ENCODE measurements around the gene AGPAT1. TPM values are rescaled to one million over a fixed set of nuclear protein-coding genes. Genes with fewer than 3 reads are reported as not detected.
"Not testable (repeated sequence)": the region's sequence is repeated elsewhere in the genome, so short reads cannot be mapped to it uniquely, and the experiment has no call there.

Gene AGPAT1, protein sequence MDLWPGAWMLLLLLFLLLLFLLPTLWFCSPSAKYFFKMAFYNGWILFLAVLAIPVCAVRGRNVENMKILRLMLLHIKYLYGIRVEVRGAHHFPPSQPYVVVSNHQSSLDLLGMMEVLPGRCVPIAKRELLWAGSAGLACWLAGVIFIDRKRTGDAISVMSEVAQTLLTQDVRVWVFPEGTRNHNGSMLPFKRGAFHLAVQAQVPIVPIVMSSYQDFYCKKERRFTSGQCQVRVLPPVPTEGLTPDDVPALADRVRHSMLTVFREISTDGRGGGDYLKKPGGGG
- total RNA-seq = 39.9 TPM
- long read RNA-seq, partial matches to known transcripts = 4 of 21 reads
- long read RNA-seq, other reads (novel, unspliced or antisense) = 10 of 21 reads

DNA sequence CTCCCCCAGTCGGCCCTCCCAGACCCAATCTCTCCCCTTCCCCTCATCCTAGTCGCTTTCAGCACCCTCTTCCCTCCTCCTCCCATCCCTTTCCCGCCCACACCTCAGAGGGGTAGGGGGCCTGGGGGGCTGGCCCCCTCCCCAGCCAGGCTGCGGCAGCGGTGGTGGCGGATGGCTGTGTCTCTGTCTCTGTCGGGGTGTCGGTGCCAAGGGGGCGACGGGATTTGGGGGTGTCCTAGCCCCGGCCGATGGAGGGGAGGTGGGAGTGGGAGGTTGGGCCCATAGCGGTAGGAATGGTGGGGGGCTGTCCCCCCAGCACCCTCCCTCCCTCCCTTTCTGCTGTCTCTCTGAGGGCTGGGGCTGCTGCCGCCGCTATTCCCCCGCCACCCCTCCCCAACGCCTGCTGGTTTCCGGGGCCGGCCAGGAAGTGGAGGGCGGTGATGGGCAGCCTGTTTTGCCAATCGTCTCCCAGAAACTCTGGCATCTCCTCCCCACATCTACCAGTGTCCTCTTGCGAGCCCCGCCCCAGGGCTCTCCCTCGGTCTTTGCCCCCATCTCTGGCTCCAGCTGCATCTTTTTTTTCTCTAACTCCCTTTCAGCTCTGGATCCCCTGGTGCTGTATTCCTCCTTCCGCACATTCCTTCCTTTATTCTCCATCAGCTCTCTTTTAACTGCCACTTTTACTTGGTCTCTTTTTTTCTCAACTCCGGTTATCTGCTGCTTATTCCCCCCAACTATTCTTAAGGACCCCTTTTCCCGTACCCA, at the start of gene AGPAT1:
TSS of gene AGPAT1 (minus strand) at position 374 of the 765 bp plus-strand sequence. CDS start 4,588 bp downstream, outside the sequence.
- peak; percentile 96 for DNase-seq (ENCODE audit: low spot score)

DNA sequence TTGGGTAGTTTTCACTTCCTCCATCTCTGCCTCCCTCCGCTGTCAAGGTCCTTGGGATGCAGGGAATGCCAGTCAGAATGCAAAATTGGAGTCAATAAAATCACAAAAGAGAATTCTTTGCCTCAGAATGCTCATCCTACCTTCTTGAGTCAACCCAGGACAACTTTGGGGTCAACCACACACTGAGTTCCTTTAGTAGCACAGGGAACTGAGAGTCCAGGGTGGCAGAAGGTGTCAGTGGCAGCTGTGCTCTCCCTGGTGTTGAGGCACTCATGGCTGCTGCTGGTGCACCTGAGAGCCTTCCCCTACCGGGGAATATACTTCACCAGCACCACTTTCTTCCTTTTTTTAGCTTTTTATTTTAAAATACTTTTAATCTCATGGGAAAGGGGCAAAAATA, 48.8 kb upstream of the AGPAT1 start:
- peak; percentile 33 for DNase-seq (ENCODE audit: low spot score)

DNA sequence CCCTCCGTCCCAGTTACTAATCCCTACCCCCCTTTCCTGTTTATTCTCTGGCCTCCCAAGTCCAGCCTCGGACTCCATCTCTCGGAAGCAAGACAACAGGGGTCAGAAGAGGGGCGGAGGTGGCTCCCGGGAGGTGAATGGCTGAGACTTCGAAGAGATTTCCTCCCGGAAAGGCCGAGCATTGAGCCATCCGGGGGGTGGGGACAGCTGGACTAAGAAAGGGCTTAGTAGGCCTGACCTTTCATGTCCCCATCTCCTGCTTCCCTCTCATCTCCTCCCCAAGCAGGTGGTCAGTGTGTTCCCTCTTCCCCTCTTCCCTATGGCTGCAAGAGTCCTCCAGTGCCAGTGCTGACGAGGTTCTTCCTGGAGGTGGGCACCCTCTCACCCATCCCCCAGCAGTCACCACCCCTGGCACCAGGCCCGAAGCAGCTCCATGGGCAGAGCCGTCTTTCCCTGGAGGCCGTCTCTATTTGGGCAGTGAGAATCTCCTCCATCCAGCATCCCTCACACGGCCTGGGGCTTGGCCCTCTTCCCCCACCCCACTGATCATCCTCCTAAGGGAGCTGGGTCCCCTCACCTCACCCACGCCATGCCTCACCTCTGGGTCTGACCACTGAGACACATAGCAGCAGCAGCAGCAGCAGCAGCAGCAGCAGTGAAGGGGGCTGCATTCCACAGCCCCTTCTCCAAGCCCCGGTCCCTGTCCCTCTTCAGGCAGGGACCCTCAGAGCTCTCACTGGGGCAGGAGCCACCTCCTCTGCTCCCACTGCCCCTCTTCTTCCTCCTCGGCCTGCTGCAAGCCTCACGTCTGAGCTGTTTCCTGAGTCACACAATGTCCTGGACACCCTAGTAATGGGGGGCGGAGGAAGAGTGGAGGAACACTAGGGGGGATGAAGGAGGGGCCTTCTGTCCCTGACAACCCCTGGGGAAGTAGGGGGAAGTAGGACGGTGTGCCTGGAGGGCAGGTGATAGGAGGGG, 47.7 kb upstream of the AGPAT1 start, which contains the start of gene NOTCH4:
TSS of gene NOTCH4 (minus strand) at position 810 of the 978 bp plus-strand sequence. CDS start at position 671, 139 bp downstream.
- peak; percentile 81 for DNase-seq (ENCODE audit: low spot score)

DNA sequence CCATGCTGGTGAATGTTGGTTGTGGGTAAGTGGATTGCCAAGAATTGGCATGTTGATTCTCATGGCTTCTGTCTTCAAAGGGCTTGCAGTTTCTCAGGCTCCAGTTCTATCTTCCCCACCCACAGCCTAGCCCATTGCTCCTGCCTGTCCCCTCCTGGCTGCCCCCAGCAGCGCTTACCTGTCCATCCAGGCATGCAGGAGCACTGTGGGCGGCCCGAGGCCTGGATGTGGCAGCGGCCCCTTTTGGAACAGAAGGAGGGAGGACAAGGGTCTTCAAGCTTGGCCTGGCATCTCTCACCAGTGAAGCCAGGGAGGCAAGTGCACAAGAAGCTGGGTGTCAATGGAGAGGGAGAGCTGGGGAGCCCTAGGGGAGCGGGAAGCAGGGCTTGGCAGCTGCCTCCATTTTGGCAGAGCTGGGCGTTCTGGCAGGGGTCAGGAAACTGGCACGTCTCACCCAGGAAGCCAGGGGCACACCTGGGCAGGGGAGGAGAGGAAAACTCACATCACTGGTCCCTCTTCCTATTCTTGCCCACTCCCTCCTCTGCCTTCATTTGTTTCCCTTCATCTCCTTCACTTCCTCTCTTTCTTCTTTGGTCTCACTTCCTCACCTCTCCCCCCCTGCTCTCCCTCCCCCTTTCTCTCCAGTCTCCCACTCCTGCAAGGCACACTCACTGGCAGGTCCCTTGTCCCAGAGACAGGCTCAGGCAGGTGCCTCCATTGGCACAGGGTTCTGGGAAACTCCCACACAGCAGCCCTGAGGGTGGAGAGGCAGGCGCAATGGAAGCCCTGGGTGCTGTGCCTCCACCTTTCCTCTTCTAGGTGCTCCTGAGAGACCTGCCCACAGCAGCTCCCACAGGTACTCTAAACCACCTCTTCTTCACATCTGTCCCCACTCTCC, 46.7 kb upstream of the AGPAT1 start:
- DNase-seq (ENCODE audit: low spot score) = peak; percentile 82

DNA sequence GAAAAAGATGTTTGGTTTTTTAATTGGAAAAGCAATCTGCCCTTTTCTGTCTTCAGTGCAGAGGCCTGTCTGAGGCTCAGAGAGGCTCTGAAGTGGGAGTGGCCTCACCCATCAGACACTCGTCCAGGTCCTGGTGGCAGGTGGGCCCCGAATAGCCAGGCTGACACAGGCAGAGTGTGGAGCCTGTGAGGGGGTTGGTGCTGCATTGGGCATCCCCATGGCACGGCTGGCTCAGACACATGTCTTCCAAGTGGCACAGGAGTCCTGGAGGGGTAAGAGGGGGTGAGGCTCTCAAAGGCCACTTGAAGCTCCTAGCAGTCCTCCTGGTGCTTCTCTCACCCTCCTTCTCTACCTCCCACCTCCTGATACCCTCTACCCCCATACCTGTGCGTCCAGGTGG, 44.1 kb upstream of the AGPAT1 start:
- DNase-seq (ENCODE audit: low spot score) = peak; percentile 65

DNA sequence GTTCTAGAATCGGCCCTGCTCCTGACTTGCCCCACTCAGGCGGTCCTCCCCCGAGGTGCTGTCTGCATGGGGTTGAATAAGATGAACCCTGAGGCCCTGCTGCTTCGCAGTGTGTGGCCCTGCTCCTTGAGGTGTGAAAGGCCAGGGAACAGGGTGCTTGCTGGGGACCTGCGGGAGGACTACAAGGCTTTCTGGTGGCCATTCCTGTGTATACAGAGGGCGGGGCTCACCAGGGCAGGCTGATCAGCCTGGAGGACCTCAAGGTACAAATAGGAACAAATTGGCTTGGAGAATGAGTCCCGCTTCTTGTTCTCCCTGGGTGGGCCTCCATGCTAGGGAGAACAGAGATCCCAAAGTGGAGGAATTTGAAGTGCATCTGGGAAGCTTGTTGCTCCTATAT, 42.3 kb upstream of the AGPAT1 start:
- peak; percentile 47 for DNase-seq (ENCODE audit: low spot score)

DNA sequence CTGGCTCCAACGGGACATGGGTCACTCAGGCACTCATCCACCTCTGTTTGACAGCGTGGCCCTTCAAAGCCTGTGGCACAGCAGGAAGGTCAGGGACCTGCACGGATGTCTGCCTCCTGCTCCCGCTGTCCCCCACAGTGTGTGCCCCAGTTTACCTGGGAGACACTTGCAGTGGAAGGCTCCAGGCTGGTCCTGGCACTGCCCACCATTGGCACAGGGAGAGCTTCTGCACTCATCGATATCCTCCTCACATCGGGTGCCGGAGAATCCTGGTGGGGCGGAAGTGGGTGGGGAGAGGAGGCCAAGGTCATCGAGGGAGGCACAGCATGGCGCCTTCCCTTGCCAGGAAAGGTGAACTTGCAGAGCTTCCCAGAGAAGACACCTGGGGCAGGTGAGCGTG, 41.1 kb upstream of the AGPAT1 start:
- DNase-seq (ENCODE audit: low spot score) = no peak

DNA sequence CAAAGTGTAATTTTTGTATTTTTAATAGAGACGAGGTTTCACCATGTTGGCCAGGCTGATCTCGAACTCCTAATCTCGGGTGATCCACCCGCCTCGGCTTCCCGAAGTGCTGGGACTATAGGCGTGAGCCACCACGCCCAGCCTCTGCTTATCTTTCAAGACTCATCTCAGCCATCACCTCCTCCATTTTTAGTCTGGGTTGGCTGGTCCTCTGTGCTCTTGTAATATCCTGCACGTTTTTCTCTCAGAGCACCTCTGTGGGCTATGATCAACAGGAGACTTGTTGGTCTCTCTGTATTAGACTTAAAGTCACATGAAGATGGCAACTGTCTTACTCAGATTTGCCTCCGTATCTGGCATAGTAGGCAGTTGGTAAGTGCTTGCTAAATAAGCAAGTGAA, 40.4 kb upstream of the AGPAT1 start:
- DNase-seq (ENCODE audit: low spot score) = no peak

DNA sequence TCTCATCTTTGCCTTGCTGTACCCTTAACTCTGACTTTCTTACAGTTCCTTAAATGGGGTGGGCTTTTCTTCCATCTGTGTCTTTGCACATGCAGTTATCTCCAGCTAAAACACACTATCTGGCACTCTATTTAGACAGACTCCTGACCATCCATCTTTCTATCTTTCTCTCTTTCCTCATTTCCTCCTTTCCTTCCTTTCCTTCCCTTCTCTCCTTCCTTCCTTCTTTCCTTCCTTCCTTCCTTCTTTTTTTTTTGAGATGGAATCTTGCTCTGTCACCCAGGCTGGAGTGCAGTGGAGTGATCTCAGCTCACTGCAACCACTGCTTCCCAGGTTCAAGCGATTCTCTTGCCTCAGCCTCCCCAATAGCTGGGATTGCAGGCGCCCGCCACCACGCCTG, 39.7 kb upstream of the AGPAT1 start:
- DNase-seq (ENCODE audit: low spot score) = peak; percentile 4

DNA sequence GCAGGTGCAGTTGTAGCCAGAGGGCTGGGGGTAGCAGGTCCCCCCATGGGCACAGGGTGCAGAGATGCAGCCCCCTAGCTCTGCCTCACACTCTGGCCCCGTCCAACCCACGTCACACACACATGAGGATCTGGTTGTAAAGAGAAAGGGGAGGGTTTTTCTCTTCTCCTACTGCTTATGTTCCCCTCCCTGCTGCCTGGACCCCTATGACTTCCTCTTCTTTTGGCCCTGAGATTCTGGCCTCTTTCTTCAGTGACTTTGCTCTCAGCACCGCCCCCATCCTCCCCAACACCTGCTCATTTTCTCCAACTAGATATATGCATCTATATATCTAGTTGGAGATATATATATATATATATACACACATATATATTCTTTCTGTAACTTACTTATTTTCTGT, 38.2 kb upstream of the AGPAT1 start:
- DNase-seq (ENCODE audit: low spot score) = no peak

DNA sequence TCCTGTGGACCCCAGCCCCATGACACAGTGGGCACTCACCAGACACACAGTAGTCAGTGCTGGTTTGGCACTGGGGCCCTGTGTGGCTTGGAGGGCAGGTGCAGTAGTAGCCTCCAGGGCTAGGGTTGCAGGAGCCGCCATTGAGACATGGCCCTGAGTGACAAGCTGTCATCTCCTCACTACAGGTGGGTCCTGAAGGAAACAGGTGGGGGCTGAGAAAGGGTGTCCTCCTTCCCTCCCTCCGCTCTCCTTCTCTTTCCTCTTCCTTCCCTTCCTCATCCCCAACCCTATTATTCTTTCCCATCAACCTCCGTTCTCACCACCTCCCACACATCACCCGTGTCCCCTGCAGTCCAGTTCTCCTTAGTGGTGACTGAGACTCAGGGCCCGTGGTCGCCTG, 37.8 kb upstream of the AGPAT1 start:
- no peak for DNase-seq (ENCODE audit: low spot score)

DNA sequence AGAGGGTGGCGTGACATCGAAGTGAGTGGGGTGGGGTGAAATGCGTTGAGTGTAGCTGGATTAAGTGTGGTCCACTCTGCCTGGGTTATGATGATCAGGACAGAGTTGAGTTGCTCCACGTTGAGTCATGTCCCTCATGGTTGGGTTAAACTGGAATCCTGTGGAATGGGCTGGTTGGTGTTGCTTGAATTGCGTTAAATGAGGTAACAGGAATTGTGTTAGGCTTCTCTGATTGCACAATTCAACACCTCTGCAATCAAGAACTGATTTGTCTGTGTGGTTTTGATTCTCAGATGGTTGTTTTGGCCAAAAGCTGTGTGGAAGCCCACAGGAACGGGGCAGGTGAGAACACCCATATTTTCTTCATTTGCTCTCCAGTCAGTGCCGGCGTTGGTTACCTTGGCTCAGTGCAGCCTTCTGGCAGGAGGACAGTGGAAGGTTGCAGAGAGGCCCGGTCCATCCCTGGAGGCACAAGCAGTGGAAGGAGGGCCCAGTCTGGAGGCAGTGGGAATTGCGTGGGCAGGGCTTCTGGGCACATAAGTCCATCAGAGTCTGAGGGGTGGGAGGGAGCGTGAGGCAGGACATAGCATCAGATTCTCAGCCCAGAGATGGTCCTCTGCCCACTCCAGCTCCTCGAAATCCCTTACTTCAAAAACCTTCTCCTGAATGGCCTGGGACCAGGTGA, 36.3 kb upstream of the AGPAT1 start:
- DNase-seq (ENCODE audit: low spot score) = no peak

DNA sequence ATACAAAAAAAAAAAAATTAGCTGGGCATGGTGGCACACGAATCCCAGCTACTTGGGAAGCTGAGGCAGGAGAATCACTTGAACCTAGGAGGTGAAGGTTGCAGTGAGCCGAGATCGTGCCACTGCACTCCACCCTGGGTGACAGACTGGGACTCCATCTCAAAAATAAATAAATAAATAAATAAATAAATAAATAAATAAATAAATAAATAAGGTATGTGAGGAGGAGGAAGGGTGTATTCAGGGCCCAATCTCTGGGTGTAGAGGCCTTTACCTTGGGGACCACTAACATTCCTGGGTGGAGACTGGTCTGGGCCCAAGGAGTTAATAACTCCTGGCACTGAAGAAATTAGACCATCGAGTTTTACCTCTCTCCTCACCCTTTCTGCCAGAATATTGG, 35.5 kb upstream of the AGPAT1 start:
- DNase-seq (ENCODE audit: low spot score) = not testable (repeated sequence)

DNA sequence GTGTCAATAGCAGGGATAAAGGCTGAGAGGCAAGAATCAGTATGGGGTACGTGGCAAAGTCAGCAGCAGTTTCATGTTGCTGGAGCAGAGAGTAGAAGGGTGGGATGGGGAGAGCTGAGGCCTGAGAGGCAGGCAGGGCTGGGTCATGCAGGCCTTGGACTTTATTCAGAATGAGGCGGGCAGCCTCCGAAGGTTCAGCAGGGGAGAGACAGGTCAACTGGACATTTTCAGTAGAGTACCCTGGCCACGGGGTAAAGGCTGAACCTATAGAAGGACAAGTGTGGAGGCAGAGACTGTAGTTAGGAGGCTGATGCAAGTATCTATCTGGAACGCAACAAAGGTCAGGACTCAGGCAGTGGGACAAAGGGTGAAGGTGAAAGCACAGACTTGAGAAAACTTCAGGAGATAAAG, 34.3 kb upstream of the AGPAT1 start:
- no peak for DNase-seq (ENCODE audit: low spot score)

DNA sequence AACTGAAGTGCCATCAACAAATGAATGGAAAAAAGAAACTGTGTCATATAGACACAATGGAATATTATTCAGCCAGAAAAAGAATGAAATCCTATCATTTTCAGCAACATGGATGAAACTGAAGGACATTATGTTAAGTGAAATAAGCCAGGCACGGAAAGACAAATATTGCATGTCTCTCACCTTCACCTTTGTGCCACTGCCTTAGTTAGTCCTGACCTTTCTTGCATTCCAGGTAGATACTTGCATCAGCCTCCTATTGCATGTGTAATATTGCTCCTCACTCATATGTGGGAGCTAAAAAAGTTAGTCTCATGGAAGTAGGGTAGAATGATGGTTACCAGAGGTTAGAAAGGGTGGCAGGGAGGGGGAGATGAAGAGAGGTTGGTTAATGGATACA, 33.1 kb upstream of the AGPAT1 start:
- DNase-seq (ENCODE audit: low spot score) = no peak

DNA sequence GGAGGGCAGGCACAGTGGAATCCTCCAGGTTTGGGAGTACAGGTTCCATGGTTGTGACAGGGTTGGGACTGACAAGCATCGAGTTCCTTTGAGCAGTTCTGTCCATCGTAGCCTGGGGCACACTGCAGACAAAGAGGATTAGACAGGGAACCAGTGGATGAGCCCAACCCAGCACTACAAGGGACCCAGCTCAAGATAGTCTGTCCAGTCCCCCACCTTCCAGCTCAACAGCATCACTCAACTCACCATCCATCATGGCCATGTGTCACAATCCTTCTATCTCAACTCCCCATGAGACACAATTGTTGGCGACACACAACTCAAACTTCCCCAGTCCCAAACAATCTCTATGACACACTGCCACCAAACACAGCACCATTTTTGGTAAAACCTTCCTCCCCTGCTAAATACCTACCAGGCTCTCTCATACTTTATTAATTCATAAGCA, 28.4 kb upstream of the AGPAT1 start:
- DNase-seq (ENCODE audit: low spot score) = no peak

DNA sequence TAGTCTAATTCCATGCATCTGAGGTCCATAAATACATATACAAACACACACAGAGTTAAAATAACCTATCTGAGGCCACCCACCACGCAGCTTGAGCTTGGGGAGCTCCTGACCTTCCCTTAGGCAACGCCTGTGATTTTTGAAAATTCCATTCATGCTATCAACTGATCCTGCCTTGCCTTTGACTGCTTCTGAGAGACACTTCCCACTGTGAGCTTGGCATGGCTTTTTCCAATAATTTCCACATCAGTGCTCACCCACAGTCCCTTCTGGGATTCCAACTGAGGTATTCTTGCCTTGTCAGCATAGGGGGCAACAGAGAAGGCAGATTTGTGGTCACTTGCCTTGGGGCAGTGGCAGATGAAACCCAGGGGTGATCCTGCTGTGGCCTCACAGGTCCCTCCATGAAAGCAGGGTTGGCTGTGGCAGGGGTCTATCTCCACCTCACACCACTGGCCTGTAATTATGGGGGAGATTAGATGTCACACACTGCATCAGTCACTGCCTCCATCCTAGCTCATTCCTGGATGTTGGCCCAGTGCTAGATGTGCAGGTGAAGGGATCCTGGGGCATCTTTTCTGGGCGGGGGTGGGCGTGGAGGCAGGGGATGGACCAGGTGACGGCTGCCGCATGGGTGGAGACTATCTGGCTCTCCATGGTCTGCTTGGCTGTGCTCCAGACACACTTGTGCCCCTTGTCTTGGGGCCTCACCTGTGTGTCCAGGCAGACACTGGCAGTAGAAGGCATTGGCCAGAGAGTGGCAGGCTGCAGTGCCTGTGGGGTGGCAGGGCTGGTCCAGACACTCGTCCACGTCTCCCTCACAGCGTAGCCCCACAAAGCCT, 27.8 kb upstream of the AGPAT1 start:
- no peak for DNase-seq (ENCODE audit: low spot score)

DNA sequence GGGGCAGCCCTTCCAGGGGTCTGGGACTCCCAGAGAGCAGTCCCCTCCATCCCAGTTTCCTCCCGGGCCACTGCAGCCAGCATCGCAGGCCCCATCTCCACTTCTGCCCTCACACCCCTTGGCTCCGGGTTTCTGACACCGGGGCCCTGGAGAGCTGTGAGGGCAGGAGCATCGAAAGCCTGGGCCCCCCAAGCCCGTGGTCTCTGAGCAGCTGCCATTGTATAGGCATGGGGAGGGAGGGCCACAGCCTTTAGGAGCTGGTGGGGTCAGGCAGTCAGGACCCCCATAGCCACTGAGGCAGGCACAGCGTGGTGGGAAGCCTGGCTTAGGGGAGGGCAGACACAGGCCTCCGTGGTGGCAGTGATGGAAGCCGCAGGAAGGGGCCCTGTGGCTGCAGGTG, 26.3 kb upstream of the AGPAT1 start:
- no peak for DNase-seq (ENCODE audit: low spot score)

All from mesenteric fat pad (tissue), 1 donor.